Naive thymus-derived CD8-positive, alpha-beta T cell (primary cell): ENCODE data around the gene FANCC. TPM values are rescaled to one million over a fixed set of nuclear protein-coding genes. Genes with fewer than 3 reads are reported as not detected.

Experiments used
- ATAC-seq, 2 donors: fragments of 150-1000 bp; cut with Tn5 transposase in 1 of 2; sonication (Bioruptor Pico), chemical (Tn5 transposase) in 1 of 2; 1 replicate in 1 of 2; 2 replicates in 1 of 2; pipeline ENCODE4 v1.10.0; 2021; ENCODE audit warnings: mild to moderate bottlenecking in 2 of 2, moderate library complexity in 2 of 2
- POLR2A ChIA-PET: fragments of 350-600 bp; sonication (Branson Sonifier 250); formaldehyde crosslinking; loops from one replicate; lab custom pipeline; 2021; ENCODE audit warnings: antibody characterized with exemption; lab: Charles Lee
- DNase-seq, 10 donors: peaks; one replicate each; pipeline versions ENCODE4 v3.0.0 to v3.0.0-alpha.2; 2020 to 2022
- H3K27ac Mint-ChIP-seq, 10 donors: one replicate each; pipeline ENCODE4 v1.8.0; 2020 to 2022; ENCODE audit warnings: mild to moderate bottlenecking in 10 of 10, mixed read lengths in 10 of 10, moderate library complexity in 4 of 10, inconsistent platforms in 1 of 10
- H3K27me3 Mint-ChIP-seq, 5 donors: one replicate each; pipeline ENCODE4 v1.8.0; 2021 to 2022; ENCODE audit warnings: mixed read lengths in 5 of 5
- H3K36me3 Mint-ChIP-seq, 3 donors: one replicate each; pipeline ENCODE4 v1.8.0; 2020 to 2022; ENCODE audit warnings: mixed read lengths in 3 of 3, mild to moderate bottlenecking in 2 of 3, inconsistent platforms in 1 of 3
- H3K4me1 Mint-ChIP-seq, 4 donors: one replicate each; pipeline ENCODE4 v1.8.0; 2021 to 2022; ENCODE audit warnings: mixed read lengths in 4 of 4
- H3K4me3 Mint-ChIP-seq, 10 donors: one replicate each; pipeline ENCODE4 v1.8.0; 2020 to 2022; ENCODE audit warnings: mild to moderate bottlenecking in 10 of 10, mixed read lengths in 10 of 10, moderate library complexity in 6 of 10, inconsistent platforms in 1 of 10
- H3K9me3 Mint-ChIP-seq, 9 donors: one replicate each; pipeline ENCODE4 v1.8.0; 2020 to 2022; ENCODE audit warnings: mixed read lengths in 9 of 9, mild to moderate bottlenecking in 3 of 9, inconsistent platforms in 1 of 9, moderate library complexity in 1 of 9
- polyA plus RNA-seq, 3 donors: library from polyadenylated mRNA; unstranded; fragments of 300-500 nt; fragmentation: Illumina TruSeq; gene quantifications; one replicate each; pipeline ENCODE4 v1.2.3, GENCODE V29; 2021
- total RNA-seq, 8 experiments: library from RNA in 2 of 8; stranded (reverse) in 2 of 8; gene quantifications; one replicate each; pipeline ENCODE4 v1.2.3 and lab custom pipeline; 2021 to 2026

Gene FANCC
- total and polyA plus RNA-seq, 5 experiments from 2014 or later, result 3.3 to 8.0 (median 5.8) TPM

GRCh38 chr9:95317893-95318211, 343 bp upstream of the FANCC start:
- Mint-ChIP-seq H3K27me3 (peaks cover 0 to 9% (median 3%) of the 10 kb centered on the region in 5 donors), H3K4me1 (peaks cover 12 to 32% (median 24%) of the 10 kb centered on the region in 4 donors), H3K36me3 (no peaks in the 10 kb centered on the region), H3K27ac (peak overlapping the region; percentile 84 to 95 (median 92)), H3K4me3 (peak overlapping the region; percentile 85 to 96 (median 94)), H3K9me3 (no peaks in the 10 kb centered on the region)
- ATAC-seq, result no peak
- POLR2A ChIA-PET, result interaction anchor here (0.7 kb wide), 1 partner anchor 50 kb away, joined by 4 read pairs; no protein-coding TSS in a partner anchor
- no peak for DNase-seq

- H3K27ac Mint-ChIP-seq, result peak overlapping the region; percentile 19 to 93 (median 75)
- peak overlapping the region; percentile 85 to 96 (median 91) for H3K4me3 Mint-ChIP-seq
- H3K9me3 Mint-ChIP-seq, result no peaks in the 10 kb centered on the region
- H3K4me1 Mint-ChIP-seq, result peaks cover 8 to 30% (median 23%) of the 10 kb centered on the region in 4 donors
- no peaks in the 10 kb centered on the region for H3K36me3 Mint-ChIP-seq
- ATAC-seq (peak; percentile 18 to 54), DNase-seq (peak in 1 of 10 donors; percentile 25)
- POLR2A ChIA-PET, result no interaction called here
- peaks cover 0 to 17% (median 9%) of the 10 kb centered on the region in 5 donors for H3K27me3 Mint-ChIP-seq
Measured at GRCh38 chr9:95316794-95317118, 753 bp downstream of the FANCC start.

GRCh38 chr9:95316274-95316673, 1.2 kb downstream of the FANCC start:
- POLR2A ChIA-PET, result no interaction called here
- Mint-ChIP-seq H3K27ac (peak overlapping the region in 9 of 10 donors; percentile 12 to 93 (median 75)), H3K27me3 (peaks cover 0 to 17% (median 9%) of the 10 kb centered on the region in 5 donors), H3K4me3 (peak overlapping the region; percentile 85 to 96 (median 91)), H3K9me3 (no peaks in the 10 kb centered on the region), H3K36me3 (no peaks in the 10 kb centered on the region), H3K4me1 (peaks cover 8 to 30% (median 23%) of the 10 kb centered on the region in 4 donors)
- ATAC-seq, result no peak
- DNase-seq, result no peak

- Mint-ChIP-seq H3K36me3 (no peaks in the 10 kb centered on the region), H3K4me1 (peaks cover 8 to 30% (median 23%) of the 10 kb centered on the region in 4 donors), H3K27ac (no peak overlapping the region), H3K27me3 (peaks cover 0 to 17% (median 9%) of the 10 kb centered on the region in 5 donors), H3K4me3 (no peak overlapping the region), H3K9me3 (no peaks in the 10 kb centered on the region)
- ATAC-seq, result no peak
- DNase-seq, result no peak
- POLR2A ChIA-PET, result no interaction called here
Measured at GRCh38 chr9:95315108-95315746, 2.3 kb downstream of the FANCC start.

- DNase-seq (no peak), ATAC-seq (no peak)
- POLR2A ChIA-PET, result no interaction called here
- peaks cover 0 to 17% (median 9%) of the 10 kb centered on the region in 5 donors for H3K27me3 Mint-ChIP-seq
- H3K4me3 Mint-ChIP-seq, result peak overlapping the region; percentile 26 to 75 (median 54)
- no peaks in the 10 kb centered on the region for H3K36me3 Mint-ChIP-seq
- H3K9me3 Mint-ChIP-seq, result no peaks in the 10 kb centered on the region
- no peak overlapping the region for H3K27ac Mint-ChIP-seq
- peaks cover 8 to 30% (median 21%) of the 10 kb centered on the region in 4 donors for H3K4me1 Mint-ChIP-seq
Measured at GRCh38 chr9:95313010-95313498, 4.5 kb downstream of the FANCC start.

- H3K36me3 Mint-ChIP-seq, result no peaks in the 10 kb centered on the region
- H3K9me3 Mint-ChIP-seq, result no peaks in the 10 kb centered on the region
- ATAC-seq (no peak), DNase-seq (no peak)
- POLR2A ChIA-PET, result no interaction called here
- H3K27ac Mint-ChIP-seq, result no peak overlapping the region
- peaks cover 0 to 17% (median 9%) of the 10 kb centered on the region in 5 donors for H3K27me3 Mint-ChIP-seq
- no peak overlapping the region for H3K4me3 Mint-ChIP-seq
- peaks cover 8 to 30% (median 18%) of the 10 kb centered on the region in 4 donors for H3K4me1 Mint-ChIP-seq
Measured at GRCh38 chr9:95311961-95312360, 5.5 kb downstream of the FANCC start.

- Mint-ChIP-seq H3K9me3 (no peaks in the 10 kb centered on the region), H3K27me3 (peaks cover 0 to 7% (median 4%) of the 10 kb centered on the region in 5 donors), H3K27ac (no peak overlapping the region), H3K36me3 (no peaks in the 10 kb centered on the region), H3K4me3 (no peak overlapping the region), H3K4me1 (peaks cover 12 to 20% (median 19%) of the 10 kb centered on the region in 4 donors)
- ATAC-seq (no peak), DNase-seq (no peak)
- POLR2A ChIA-PET, result no interaction called here
Measured at GRCh38 chr9:95307538-95307937, 10.0 kb downstream of the FANCC start.

- DNase-seq (no peak), ATAC-seq (no peak)
- Mint-ChIP-seq H3K27ac (no peak overlapping the region), H3K9me3 (no peaks in the 10 kb centered on the region), H3K27me3 (no peaks in the 10 kb centered on the region), H3K4me1 (peaks cover 12 to 25% (median 18%) of the 10 kb centered on the region in 4 donors), H3K4me3 (no peak overlapping the region), H3K36me3 (no peaks in the 10 kb centered on the region)
- POLR2A ChIA-PET, result no interaction called here
Measured at GRCh38 chr9:95306819-95307218, 10.7 kb downstream of the FANCC start.

GRCh38 chr9:95305770-95306492, 11.6 kb downstream of the FANCC start:
- Mint-ChIP-seq H3K4me1 (peaks cover 12 to 26% (median 19%) of the 10 kb centered on the region in 4 donors), H3K27ac (no peak overlapping the region), H3K4me3 (no peak overlapping the region), H3K27me3 (no peaks in the 10 kb centered on the region), H3K9me3 (no peaks in the 10 kb centered on the region), H3K36me3 (no peaks in the 10 kb centered on the region)
- ATAC-seq (no peak), DNase-seq (no peak)
- POLR2A ChIA-PET, result no interaction called here

- DNase-seq (peak in 2 of 10 donors; percentile 10 to 13), ATAC-seq (peak; percentile 62 to 89)
- H3K4me1 Mint-ChIP-seq, result peaks cover 15 to 33% (median 25%) of the 10 kb centered on the region in 4 donors
- H3K9me3 Mint-ChIP-seq, result no peaks in the 10 kb centered on the region
- H3K27me3 Mint-ChIP-seq, result no peaks in the 10 kb centered on the region
- peak overlapping the region in 8 of 10 donors; percentile 10 to 66 (median 54) for H3K4me3 Mint-ChIP-seq
- POLR2A ChIA-PET, result no interaction called here
- peak overlapping the region in 8 of 10 donors; percentile 30 to 83 (median 66) for H3K27ac Mint-ChIP-seq
- no peaks in the 10 kb centered on the region for H3K36me3 Mint-ChIP-seq
Measured at GRCh38 chr9:95302479-95302878, 15.0 kb downstream of the FANCC start.

GRCh38 chr9:95297760-95298159, 19.7 kb downstream of the FANCC start:
- POLR2A ChIA-PET, result no interaction called here
- no peaks in the 10 kb centered on the region for H3K9me3 Mint-ChIP-seq

GRCh38 chr9:95297316-95297715, 20.2 kb downstream of the FANCC start:
- peak overlapping the region in 1 of 10 donors; percentile 55 for H3K27ac Mint-ChIP-seq
- H3K36me3 Mint-ChIP-seq, result no peaks in the 10 kb centered on the region
- H3K4me1 Mint-ChIP-seq, result peaks cover 5 to 23% (median 7%) of the 10 kb centered on the region in 4 donors
- H3K9me3 Mint-ChIP-seq, result no peaks in the 10 kb centered on the region
- ATAC-seq (no peak), DNase-seq (no peak)
- H3K27me3 Mint-ChIP-seq, result no peaks in the 10 kb centered on the region
- no peak overlapping the region for H3K4me3 Mint-ChIP-seq
- POLR2A ChIA-PET, result no interaction called here

More at GRCh38 chr9:95297760-95298159, 19.7 kb downstream of the FANCC start:
- H3K36me3 Mint-ChIP-seq, result no peaks in the 10 kb centered on the region
- H3K27me3 Mint-ChIP-seq, result no peaks in the 10 kb centered on the region
- no peak overlapping the region for H3K27ac Mint-ChIP-seq
- peaks cover 8 to 26% (median 11%) of the 10 kb centered on the region in 4 donors for H3K4me1 Mint-ChIP-seq
- H3K4me3 Mint-ChIP-seq, result no peak overlapping the region
- ATAC-seq (no peak), DNase-seq (no peak)

- no peak for ATAC-seq
- H3K27ac Mint-ChIP-seq, result peak overlapping the region in 1 of 10 donors; percentile 62
- no peak overlapping the region for H3K4me3 Mint-ChIP-seq
Measured at GRCh38 chr9:95296761-95297160, 20.7 kb downstream of the FANCC start.

More at GRCh38 chr9:95296761-95297160, 20.7 kb downstream of the FANCC start:
- no peaks in the 10 kb centered on the region for H3K27me3 Mint-ChIP-seq
- POLR2A ChIA-PET, result interaction anchor here (0.6 kb wide), 1 partner anchor 611 kb away, joined by 6 read pairs; no protein-coding TSS in a partner anchor
- DNase-seq, result no peak
- H3K9me3 Mint-ChIP-seq, result peaks cover 0 to 4% (median 0%) of the 10 kb centered on the region in 9 donors
- H3K36me3 Mint-ChIP-seq, result peaks cover 0 to 3% (median 2%) of the 10 kb centered on the region in 3 donors
- peaks cover 3 to 23% (median 6%) of the 10 kb centered on the region in 4 donors for H3K4me1 Mint-ChIP-seq
